ENCODE measurements around the gene UBR2. TPM values are rescaled to one million over a fixed set of nuclear protein-coding genes. Genes with fewer than 3 reads are reported as not detected.

Gene UBR2
- total and polyA plus RNA-seq, 2 of the 13 experiments (the other 11 are each of a cell fraction or from before 2014, with no cell fraction given) = 17.6 to 29.3 TPM

- intact Hi-C loops (cut with micrococcal nuclease; ENCODE audit: unreplicated experiment) (no loop called here), in situ Hi-C loops (cut with HindIII; ENCODE audit: extremely low pct_ligation_motif_present, low pct_unique_long_range_greater_than_20kb) (no loop called here)
- 80% methylated on average over 8 of the region's 8 CpGs for WGBS (ENCODE audit: low lambda C conversion rate)
- ChIA-PET CTCF (ENCODE audit: low intra/inter-chr PET ratio, low total read pairs) (no interaction called here), POLR2A (no interaction called here)
- H3K9ac ChIP-seq (ENCODE audit: insufficient read depth, low read depth, low read length) = no peak overlapping the region
- no peaks in the 10 kb centered on the region for H3K4me1 ChIP-seq (ENCODE audit: insufficient read depth, low read length)
- TF ChIP-seq ZNF121 (CRISPR knock-in tag; IDR thresholded peaks at IDR 0.05) = no peak
- no peak for TF ChIP-seq HINFP (CRISPR knock-in tag; IDR thresholded peaks at IDR 0.05; ENCODE audit: low read depth)
- TF ChIP-seq SSRP1 (CRISPR knock-in tag; IDR thresholded peaks at IDR 0.05) = no peak
- TF ChIP-seq SP4 (CRISPR knock-in tag; IDR thresholded peaks at IDR 0.05) = no peak
- TF ChIP-seq GRHL1 (CRISPR knock-in tag; conservative IDR thresholded peaks at IDR 0.05) = no peak
- no peak for TF ChIP-seq SP140L (CRISPR knock-in tag; IDR thresholded peaks at IDR 0.05; ENCODE audit: borderline replicate concordance)
- TF ChIP-seq KDM4B (CRISPR knock-in tag; IDR thresholded peaks at IDR 0.05) = no peak
- TF ChIP-seq, protein P1, sequence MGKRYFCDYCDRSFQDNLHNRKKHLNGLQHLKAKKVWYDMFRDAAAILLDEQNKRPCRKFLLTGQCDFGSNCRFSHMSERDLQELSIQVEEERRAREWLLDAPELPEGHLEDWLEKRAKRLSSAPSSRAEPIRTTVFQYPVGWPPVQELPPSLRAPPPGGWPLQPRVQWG (CRISPR knock-in tag; IDR thresholded peaks at IDR 0.05; ENCODE audit: borderline replicate concordance, low read depth) = no peak
- no peak for TF ChIP-seq NCOR1 (IDR thresholded peaks at IDR 0.05; ENCODE audit: borderline replicate concordance, low read length)
- TF ChIP-seq RNF2 (conservative IDR thresholded peaks at IDR 0.05; ENCODE audit: low read depth) = no peak
- DNase-seq (ENCODE audit: low spot score) = no peak
- H4K20me1 ChIP-seq (ENCODE audit: insufficient read depth, low read length) = no peaks in the 10 kb centered on the region
- H3K27ac ChIP-seq (ENCODE audit: extremely low read length, insufficient read depth, low read length) = no peak overlapping the region
- H2AFZ ChIP-seq (ENCODE audit: low read length) = no peak overlapping the region
- BruUV-seq (replicated peaks) = no TSS peak
- no peak for FAIRE-seq
- no peaks in the 10 kb centered on the region for H3K36me3 ChIP-seq (replicated peaks in 1 of 2; ENCODE audit: control insufficient read depth in 1 of 2, insufficient read depth in 2 of 2, low read length in 2 of 2)
- no peaks in the 10 kb centered on the region for H3K79me2 ChIP-seq (ENCODE audit: insufficient read depth, low read length)
- no peaks in the 10 kb centered on the region; a peak in 1 of 5 replicates for H3K27me3 ChIP-seq (ENCODE audit: control insufficient read depth in 1 of 2, insufficient read depth in 2 of 2, low read length in 2 of 2)
- H3K4me3 ChIP-seq (replicated peaks in 1 of 3; ENCODE audit: insufficient read depth in 1 of 3, low read depth in 2 of 3, low read length in 3 of 3) = no peak overlapping the region
- H3K9me3 ChIP-seq (ENCODE audit: low read length) = peaks cover 8% of the 10 kb centered on the region; the same call in 1 of the 2 replicates
- ATAC-seq = no peak
- no peak overlapping the region for H3K4me2 ChIP-seq (ENCODE audit: low read depth, low read length)
Measured at GRCh38 chr6:42522942-42523814, 40.7 kb upstream of the UBR2 start.
